Transverse colon (tissue), 4 donors: ENCODE measurements around the gene UPK1B. TPM values are rescaled to one million over a fixed set of nuclear protein-coding genes. Genes with fewer than 3 reads are reported as not detected.

Experiments used
- DNase-seq: peaks from one replicate; pipeline ENCODE4 v3.0.0-alpha.2; 2019
- H3K27ac ChIP-seq, 4 donors: fragments of 200-600 bp; sonication (generic); 2 replicates each; pipeline ENCODE4 v1.5.1; 2016 to 2018; ENCODE audit warnings: inconsistent platforms in 4 of 4
- H3K27me3 ChIP-seq: fragments of 200-600 bp; sonication (generic); 2 replicates; pipeline ENCODE4 v1.5.1; 2017; ENCODE audit warnings: inconsistent platforms
- H3K36me3 ChIP-seq, 4 donors: fragments of 200-600 bp; sonication (generic); 2 replicates each; pipeline ENCODE4 v1.5.1; 2017 to 2019; ENCODE audit warnings: inconsistent platforms in 4 of 4
- H3K4me1 ChIP-seq, 4 donors: fragments of 200-600 bp; sonication (generic); 2 replicates each; pipeline ENCODE4 v1.5.1; 2017 to 2020; ENCODE audit warnings: inconsistent platforms in 4 of 4
- H3K4me3 ChIP-seq, 4 donors: fragments of 200-600 bp; sonication (generic); 1 replicate in 1 of 4; 2 replicates in 3 of 4; pipeline versions ENCODE4 v1.5.1 to v1.6.1; 2017 to 2019; ENCODE audit warnings: inconsistent platforms in 4 of 4
- H3K9me3 ChIP-seq, 2 donors: fragments of 200-600 bp; sonication (generic); 2 replicates each; pipeline ENCODE4 v1.5.1; 2017 to 2019; ENCODE audit warnings: inconsistent platforms in 2 of 2
- EP300 ChIP-seq: sonication (generic); formaldehyde crosslinking; IDR thresholded peaks from one replicate; pipeline ENCODE4 v1.6.1; 2017; ENCODE audit warnings: antibody characterized with exemption, low read depth
- POLR2A ChIP-seq: fragments of 450-650 bp; IDR thresholded peaks from one replicate; pipeline ENCODE4 v1.6.1; 2016; ENCODE audit warnings: antibody characterized with exemption, mild to moderate bottlenecking, moderate library complexity
- POLR2AphosphoS5 ChIP-seq, 3 donors: sonication (generic); formaldehyde crosslinking; IDR thresholded peaks; one replicate each; pipeline ENCODE4 v1.6.1; 2016; ENCODE audit warnings: antibody characterized with exemption in 3 of 3
- WGBS, 2 donors: methylation state at CpG; one replicate each; pipeline ENCODE4 v1.1.5; 2018; ENCODE audit warnings: low coverage in 1 of 2; 5-methylcytosine and 5-hydroxymethylcytosine counted together
- in situ Hi-C, 4 donors: fragments of 200-750 bp; cut with MboI; loops; one replicate each; pipeline versions ENCODE4 v1.15.0 to v1.15.1; 2017; ENCODE audit warnings: low sequenced_read_pairs in 3 of 4, low pct_ligation_motif_present in 1 of 4, low pct_unique_long_range_greater_than_20kb in 1 of 4
- intact Hi-C: fragments of 100-400 bp; cut with DNase I; formaldehyde crosslinking; loops from one replicate; pipeline ENCODE4 v1.15.1; 2023; ENCODE audit warnings: low total_unique reads
- total RNA-seq, 4 donors: library from RNA; depleted of rRNA; stranded (reverse); fragments of >200 nt; gene quantifications; one replicate each; pipeline ENCODE4 v1.1.0, GENCODE V29; 2016
- TF ChIP-seq, protein P1 (sequence below), 5 experiments: fragments of 200-600 bp in 3 of 5; fragments of 450-650 bp in 2 of 5; sonication (generic) in 3 of 5; IDR thresholded peaks; 1 replicate in 2 of 5; 2 replicates in 3 of 5; pipeline ENCODE4 v1.5.1; 2016 to 2017; ENCODE audit warnings: antibody characterized with exemption in 5 of 5, inconsistent platforms in 3 of 5, mild to moderate bottlenecking in 2 of 5, moderate library complexity in 1 of 5

Gene UPK1B
- total RNA-seq, 4 donors from 2014 or later, result 0.95 TPM; not detected in 3

- intact Hi-C loops, result no loop called here
- DNase-seq, result no peak
- H3K9me3 ChIP-seq, result no peaks in the 10 kb centered on the region
Observed at GRCh38 chr3:119184111-119184510, 10.7 kb downstream of the UPK1B start.

DNA sequence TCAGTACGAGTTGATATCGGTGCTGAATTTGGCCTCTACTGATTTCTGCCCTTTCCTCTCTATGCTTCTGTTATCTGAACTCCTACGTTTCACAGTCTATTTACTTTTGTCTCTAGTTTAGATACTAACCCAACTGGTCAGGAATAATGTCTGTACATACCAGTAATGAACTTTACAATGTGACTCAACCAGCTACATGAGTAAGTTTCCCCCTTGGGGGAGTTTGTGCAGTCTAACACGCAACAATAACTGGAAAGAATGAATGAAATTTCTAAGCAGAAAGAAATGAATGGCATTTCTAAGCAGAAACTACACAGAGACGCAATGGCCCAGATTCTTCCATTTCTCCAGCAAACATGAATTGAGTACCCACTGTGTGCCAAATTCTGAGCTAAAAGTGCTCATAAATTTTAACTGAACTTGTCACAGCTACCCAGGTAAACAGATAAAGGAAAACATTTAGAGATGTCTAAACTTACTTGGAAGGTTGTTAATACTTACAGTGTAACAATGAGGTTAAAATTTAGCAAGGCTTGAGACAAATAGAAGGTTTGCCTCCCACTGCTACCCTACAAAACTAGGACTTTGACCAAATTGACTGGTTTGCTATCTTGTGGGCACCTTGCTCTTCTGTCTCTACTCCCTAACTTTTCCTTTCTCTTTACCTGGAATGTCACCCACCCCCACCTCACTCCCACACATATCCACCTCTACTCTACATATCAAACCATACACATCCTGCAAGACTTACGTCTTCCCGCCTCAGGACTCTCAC, 11.6 kb downstream of the UPK1B start:
- Histone ChIP-seq H3K4me1 (no peaks in the 10 kb centered on the region), H3K27ac (no peak overlapping the region), H3K9me3 (no peaks in the 10 kb centered on the region), H3K4me3 (no peak overlapping the region), H3K27me3 (no peaks in the 10 kb centered on the region), H3K36me3 (no peaks in the 10 kb centered on the region)
- TF ChIP-seq, protein P1, sequence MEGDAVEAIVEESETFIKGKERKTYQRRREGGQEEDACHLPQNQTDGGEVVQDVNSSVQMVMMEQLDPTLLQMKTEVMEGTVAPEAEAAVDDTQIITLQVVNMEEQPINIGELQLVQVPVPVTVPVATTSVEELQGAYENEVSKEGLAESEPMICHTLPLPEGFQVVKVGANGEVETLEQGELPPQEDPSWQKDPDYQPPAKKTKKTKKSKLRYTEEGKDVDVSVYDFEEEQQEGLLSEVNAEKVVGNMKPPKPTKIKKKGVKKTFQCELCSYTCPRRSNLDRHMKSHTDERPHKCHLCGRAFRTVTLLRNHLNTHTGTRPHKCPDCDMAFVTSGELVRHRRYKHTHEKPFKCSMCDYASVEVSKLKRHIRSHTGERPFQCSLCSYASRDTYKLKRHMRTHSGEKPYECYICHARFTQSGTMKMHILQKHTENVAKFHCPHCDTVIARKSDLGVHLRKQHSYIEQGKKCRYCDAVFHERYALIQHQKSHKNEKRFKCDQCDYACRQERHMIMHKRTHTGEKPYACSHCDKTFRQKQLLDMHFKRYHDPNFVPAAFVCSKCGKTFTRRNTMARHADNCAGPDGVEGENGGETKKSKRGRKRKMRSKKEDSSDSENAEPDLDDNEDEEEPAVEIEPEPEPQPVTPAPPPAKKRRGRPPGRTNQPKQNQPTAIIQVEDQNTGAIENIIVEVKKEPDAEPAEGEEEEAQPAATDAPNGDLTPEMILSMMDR (IDR thresholded peaks at IDR 0.05), result no peak
- TF ChIP-seq POLR2A (no peak), POLR2AphosphoS5 (IDR thresholded peaks at IDR 0.05) (no peak), EP300 (no peak)
- WGBS, 2 donors, result 80 to 83% methylated on average over 7 of the region's 7 CpGs
- no peak for DNase-seq
- in situ Hi-C loops, result no loop called here
- intact Hi-C loops, result no loop called here

More at GRCh38 chr3:119184111-119184510, 10.7 kb downstream of the UPK1B start:
- 75% methylated on average over 9 of the region's 9 CpGs; no CpG with 5 or more reads in 1 of the 2 donors for WGBS, 2 donors
- Histone ChIP-seq H3K4me1 (no peaks in the 10 kb centered on the region), H3K36me3 (no peaks in the 10 kb centered on the region), H3K27ac (no peak overlapping the region), H3K27me3 (no peaks in the 10 kb centered on the region), H3K4me3 (no peak overlapping the region)
- TF ChIP-seq POLR2A (no peak), EP300 (no peak), POLR2AphosphoS5 (IDR thresholded peaks at IDR 0.05) (no peak)
- TF ChIP-seq, protein P1 (IDR thresholded peaks at IDR 0.05), result no peak
- in situ Hi-C loops, result no loop called here

GRCh38 chr3:119187266-119187665, 13.9 kb downstream of the UPK1B start:
- H3K9me3 ChIP-seq, result no peaks in the 10 kb centered on the region
- no peak overlapping the region for H3K27ac ChIP-seq
- no peak for DNase-seq
- no peaks in the 10 kb centered on the region for H3K36me3 ChIP-seq
- no peaks in the 10 kb centered on the region for H3K4me1 ChIP-seq
- no peak for TF ChIP-seq POLR2A
- TF ChIP-seq EP300, result no peak
- TF ChIP-seq, protein P1 (IDR thresholded peaks at IDR 0.05), result no peak
- no peak for TF ChIP-seq POLR2AphosphoS5 (IDR thresholded peaks at IDR 0.05)
- in situ Hi-C loops, result no loop called here
- intact Hi-C loops, result no loop called here
- H3K4me3 ChIP-seq, result no peak overlapping the region
- no peaks in the 10 kb centered on the region for H3K27me3 ChIP-seq

GRCh38 chr3:119191800-119192199, 18.4 kb downstream of the UPK1B start:
- 75 to 100% methylated on average over 1 of the region's 1 CpG for WGBS, 2 donors
- intact Hi-C loops, result no loop called here

More at GRCh38 chr3:119191800-119192199, 18.4 kb downstream of the UPK1B start:
- H3K27ac ChIP-seq, result no peak overlapping the region
- TF ChIP-seq, protein P1 (IDR thresholded peaks at IDR 0.05), result no peak
- TF ChIP-seq EP300 (no peak), POLR2AphosphoS5 (IDR thresholded peaks at IDR 0.05) (no peak), POLR2A (no peak)
- no peaks in the 10 kb centered on the region for H3K4me1 ChIP-seq
- no peaks in the 10 kb centered on the region for H3K9me3 ChIP-seq
- H3K36me3 ChIP-seq, result no peaks in the 10 kb centered on the region
- DNase-seq, result no peak
- H3K4me3 ChIP-seq, result no peak overlapping the region
- in situ Hi-C loops, result no loop called here
- H3K27me3 ChIP-seq, result no peaks in the 10 kb centered on the region
